HepG2 (cell line): ENCODE data around the gene TBRG1. TPM values are rescaled to one million over a fixed set of nuclear protein-coding genes. Genes with fewer than 3 reads are reported as not detected.
A peak's percentile ranks its signal among the peaks of the same experiment; 100 is the strongest.

Source experiments
- ARID2 ChIP-seq: sonication (generic); formaldehyde crosslinking; IDR thresholded peaks from 2 replicates; pipeline ENCODE4 v1.8.1; 2022; ENCODE audit warnings: mild to moderate bottlenecking, missing genetic modification reagents, borderline replicate concordance
- BATF2 ChIP-seq: sonication (generic); formaldehyde crosslinking; IDR thresholded peaks from 2 replicates; pipeline ENCODE4 v1.8.0; 2022; ENCODE audit warnings: mild to moderate bottlenecking, missing genetic modification reagents, moderate library complexity
- FOXP1 ChIP-seq, 2 experiments: fragments of 450-650 bp in 1 of 2; IDR thresholded peaks; 2 replicates each; pipeline ENCODE4 v1.6.1; 2017 to 2018; ENCODE audit warnings: antibody characterized with exemption in 1 of 2
- HNRNPK ChIP-seq: fragments of 200-400 bp; formaldehyde crosslinking; IDR thresholded peaks from 2 replicates; pipeline ENCODE4 v1.6.1; 2018; ENCODE audit warnings: low read length, low read depth, moderate library complexity, mild to moderate bottlenecking; ENCODE audit not compliant: poor library complexity, severe bottlenecking
- ISL2 ChIP-seq: sonication (generic); formaldehyde crosslinking; IDR thresholded peaks from 2 replicates; pipeline ENCODE4 v1.5.0; 2020; ENCODE audit warnings: missing genetic modification reagents
- MLLT10 ChIP-seq: sonication (generic); formaldehyde crosslinking; IDR thresholded peaks from 2 replicates; pipeline ENCODE4 v1.4.0; 2020; ENCODE audit warnings: missing genetic modification reagents
- NR1H2 ChIP-seq: sonication (generic); formaldehyde crosslinking; IDR thresholded peaks from 2 replicates; pipeline ENCODE4 v1.8.1; 2022; ENCODE audit warnings: low read depth, missing genetic modification reagents, borderline replicate concordance
- PBX2 ChIP-seq: IDR thresholded peaks from 2 replicates; pipeline ENCODE4 v1.6.1; 2016; ENCODE audit warnings: control low read depth
- POLR2AphosphoS5 ChIP-seq: IDR thresholded peaks from 2 replicates; pipeline ENCODE4 v1.6.1; 2012; ENCODE audit warnings: low read depth, low read length
- RARA ChIP-seq: IDR thresholded peaks from 2 replicates; pipeline ENCODE4 v1.6.1; 2016; ENCODE audit warnings: missing genetic modification reagents, missing compliant biosample characterization
- RARG ChIP-seq: sonication (generic); formaldehyde crosslinking; IDR thresholded peaks from 2 replicates; pipeline ENCODE4 v1.4.0; 2020; ENCODE audit warnings: low read depth, mild to moderate bottlenecking, missing genetic modification reagents
- RNF219 ChIP-seq: sonication (generic); formaldehyde crosslinking; IDR thresholded peaks from 2 replicates; pipeline ENCODE4 v1.5.0; 2020; ENCODE audit warnings: mild to moderate bottlenecking, missing genetic modification reagents
- SNRNP70 ChIP-seq: fragments of 200-400 bp; formaldehyde crosslinking; IDR thresholded peaks from 2 replicates; pipeline ENCODE4 v1.6.1; 2017; ENCODE audit warnings: mild to moderate bottlenecking, low read depth, low read length, moderate library complexity
- TCF7L2 ChIP-seq: IDR thresholded peaks from 2 replicates; pipeline ENCODE4 v1.6.1; 2011; ENCODE audit warnings: mild to moderate bottlenecking, low read depth, low read length, moderate library complexity
- TEAD3 ChIP-seq: optimal IDR thresholded peaks from 2 replicates; pipeline ENCODE3; 2016; ENCODE audit warnings: borderline replicate concordance
- ZBTB7A ChIP-seq: sonication (generic); formaldehyde crosslinking; IDR thresholded peaks from 2 replicates; pipeline ENCODE4 v1.8.0; 2022; ENCODE audit warnings: mild to moderate bottlenecking, missing genetic modification reagents
- ZNF101 ChIP-seq: sonication (generic); formaldehyde crosslinking; IDR thresholded peaks from 2 replicates; pipeline ENCODE4 v1.4.0; 2020; ENCODE audit warnings: mild to moderate bottlenecking, low read depth, missing genetic modification reagents, borderline replicate concordance
- ZNF354B ChIP-seq: sonication (generic); formaldehyde crosslinking; IDR thresholded peaks from 2 replicates; pipeline ENCODE4 v1.8.0; 2022; ENCODE audit warnings: mild to moderate bottlenecking, missing genetic modification reagents
- ZNF691 ChIP-seq: sonication (generic); formaldehyde crosslinking; IDR thresholded peaks from 2 replicates; pipeline ENCODE4 v1.4.0; 2020; ENCODE audit warnings: missing genetic modification reagents, low read depth, mild to moderate bottlenecking, borderline replicate concordance
- ZNF710 ChIP-seq: sonication (generic); formaldehyde crosslinking; IDR thresholded peaks from 2 replicates; pipeline ENCODE4 v1.5.0; 2020; ENCODE audit warnings: mild to moderate bottlenecking, missing genetic modification reagents, borderline replicate concordance
- ZNF891 ChIP-seq: sonication (generic); formaldehyde crosslinking; IDR thresholded peaks from 2 replicates; pipeline ENCODE4 v1.5.0; 2020; ENCODE audit warnings: mild to moderate bottlenecking, missing genetic modification reagents
- ZSCAN21 ChIP-seq: sonication (generic); formaldehyde crosslinking; IDR thresholded peaks from 2 replicates; pipeline ENCODE4 v1.8.0; 2022; ENCODE audit warnings: mild to moderate bottlenecking, missing genetic modification reagents, moderate library complexity, borderline replicate concordance
- polyA plus RNA-seq, 8 experiments: library from polyadenylated mRNA; depleted of rRNA in 3 of 8; stranded (reverse) in 7 of 8; unstranded in 1 of 8; fragments of >200 nt; fragmentation: Illumina TruSeq in 4 of 8; extraction: Trizol in 4 of 8; gene quantifications; 2 replicates each; pipeline versions ENCODE4 v1.2.1 to v1.2.3, GENCODE V29; 2011 to 2016; ENCODE audit warnings: low read depth in 4 of 8, missing spikeins in 1 of 8, mixed read lengths in 1 of 8; ENCODE audit not compliant: insufficient read depth in 1 of 8
- total RNA-seq, 5 experiments: library from RNA; depleted of rRNA; stranded (reverse); fragments of >200 nt; fragmentation: Illumina TruSeq; extraction: Trizol; gene quantifications; 2 replicates each; pipeline ENCODE4 v1.2.3, GENCODE V29; 2016; ENCODE audit warnings: low read depth in 1 of 5

Gene TBRG1
- total and polyA plus RNA-seq, 2 of the 13 experiments (the other 11 are each of a cell fraction or from before 2014, with no cell fraction given) = 21.7 to 25.6 TPM

- TF ChIP-seq ZNF101 (CRISPR knock-in tag) (no peak), BATF2 (CRISPR knock-in tag) (peak; percentile 39; the same call in 1 of the 2 replicates), RARG (CRISPR knock-in tag) (no peak), POLR2AphosphoS5 (peak; percentile 97), ISL2 (CRISPR knock-in tag) (peak; percentile 66; the same call in 1 of the 2 replicates), ZBTB7A (CRISPR knock-in tag) (no peak), NR1H2 (no peak), ARID2 (no peak; the same call in 1 of the 2 replicates), ZNF354B (no peak), PBX2 (CRISPR knock-in tag) (no peak), HNRNPK (no peak), ZSCAN21 (CRISPR knock-in tag) (peak; percentile 19; the same call in 1 of the 2 replicates), RNF219 (CRISPR knock-in tag) (no peak), SNRNP70 (no peak), TCF7L2 (no peak), ZNF891 (CRISPR knock-in tag) (peak; percentile 98), TEAD3 (CRISPR knock-in tag) (peak; percentile 38), ZNF691 (CRISPR knock-in tag) (peak; percentile 77; the same call in 1 of the 2 replicates), FOXP1 (IDR thresholded peaks at IDR 0.05) (no peak), FOXP1 (CRISPR knock-in tag; IDR thresholded peaks at IDR 0.05) (no peak), MLLT10 (CRISPR knock-in tag) (no peak), ZNF710 (CRISPR knock-in tag) (peak; percentile 30; the same call in 1 of the 2 replicates), RARA (CRISPR knock-in tag) (no peak)
Measured at GRCh38 chr11:124622531-124623451, at the start of gene TBRG1 (continued).
